NCI-H187 treated with DMSO at 0.1 percent for 48 hours (cell line): ENCODE data around the gene TTLL9.

ENCODE experiments used
- DNase-seq: peaks from one replicate; lab custom pipeline; 2025; lab: John Stamatoyannopoulos, UW

The TTLL9 gene

DNA sequence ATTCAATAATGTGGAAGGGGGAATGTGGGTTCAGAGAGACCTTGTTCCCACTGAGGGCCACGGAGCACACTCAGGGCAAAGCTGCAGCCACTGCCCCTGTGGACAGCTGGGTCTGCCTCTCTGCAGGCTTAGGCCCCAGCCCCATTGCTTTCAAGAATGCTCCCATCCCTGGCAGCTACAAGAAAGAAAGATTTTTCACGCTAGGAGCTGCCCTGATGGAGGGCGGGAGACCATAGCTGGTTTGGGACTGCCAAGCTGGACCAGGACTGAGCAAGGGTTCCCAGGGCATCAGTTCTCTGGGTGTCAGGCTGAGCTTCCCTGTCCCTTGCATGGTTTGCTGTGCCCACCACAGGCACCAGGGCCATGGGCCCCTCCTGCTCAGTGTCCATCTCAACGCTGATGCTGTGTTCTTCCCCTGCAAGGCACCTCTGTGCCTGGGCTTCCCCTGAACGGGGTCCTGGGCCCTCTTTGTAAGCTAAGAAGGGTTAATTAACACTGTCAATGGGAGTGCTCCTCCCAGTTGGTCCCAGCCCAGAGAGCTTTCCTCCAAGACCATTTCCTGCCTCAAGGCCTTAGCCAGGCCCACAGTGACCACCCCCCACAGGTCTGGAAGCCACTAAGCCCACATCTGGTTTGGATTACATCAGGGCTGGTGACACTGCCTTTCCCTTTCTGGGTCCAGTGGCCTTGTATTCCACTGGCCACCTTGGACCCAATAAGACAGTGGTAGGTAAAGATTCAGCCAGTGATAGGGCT is 33.4 kb upstream of the TTLL9 start:
- DNase-seq = no peak

DNA sequence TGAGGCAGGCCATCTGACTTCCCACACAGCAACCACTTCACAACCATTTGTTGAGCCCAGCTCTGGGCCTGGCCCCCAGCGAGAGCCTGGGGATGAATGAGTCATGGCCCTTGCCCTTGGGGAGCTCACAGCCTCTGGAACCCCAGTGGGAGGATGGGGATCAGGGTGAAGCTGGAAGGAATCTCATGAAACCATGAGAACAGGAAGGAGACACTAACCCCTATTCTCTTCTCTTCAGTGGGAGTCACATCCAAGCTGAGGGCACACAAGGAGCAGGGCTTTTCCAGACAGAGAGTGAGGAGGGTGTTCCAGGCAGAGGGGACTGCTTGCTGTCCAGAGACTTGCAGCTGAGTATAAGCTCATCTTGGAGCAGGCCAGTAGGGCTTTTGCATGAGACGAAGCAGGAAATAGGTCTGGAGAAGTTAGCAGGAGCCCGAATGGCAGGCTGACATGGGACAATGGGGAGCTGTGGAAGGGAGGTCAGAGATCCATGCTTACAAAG is 32.5 kb upstream of the TTLL9 start:
- no peak for DNase-seq

DNA sequence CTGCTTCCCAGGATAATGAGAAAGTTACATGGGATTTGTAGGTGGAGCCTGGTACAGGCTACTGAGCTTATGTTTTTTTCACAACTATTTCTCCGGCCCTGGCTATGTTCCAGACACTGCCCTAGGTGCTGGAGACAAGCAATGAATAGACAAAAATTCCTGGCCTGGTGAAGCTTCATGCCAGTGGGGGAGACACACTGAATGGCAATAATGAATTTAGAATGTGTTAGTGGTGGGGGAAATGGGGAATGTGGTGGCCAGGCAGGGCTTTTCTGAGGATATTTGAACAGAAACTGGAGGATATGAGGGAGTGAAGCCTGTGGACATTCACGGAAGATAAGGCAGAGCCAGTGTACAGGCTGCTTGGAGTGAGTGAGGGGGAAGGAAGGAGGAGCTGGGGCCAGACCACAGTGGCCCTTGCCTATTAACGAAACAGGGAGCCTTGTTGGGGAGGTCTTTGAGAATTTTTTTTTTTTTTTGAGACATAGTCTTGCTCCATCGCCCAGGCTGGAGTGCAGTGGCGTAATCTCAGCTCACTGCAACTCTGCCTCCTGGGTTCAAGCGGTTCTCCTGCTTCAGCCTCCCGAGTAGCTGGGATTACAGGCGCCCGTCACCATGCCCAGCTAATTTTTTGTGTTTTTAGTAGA is 31.7 kb upstream of the TTLL9 start:
- DNase-seq = no peak

DNA sequence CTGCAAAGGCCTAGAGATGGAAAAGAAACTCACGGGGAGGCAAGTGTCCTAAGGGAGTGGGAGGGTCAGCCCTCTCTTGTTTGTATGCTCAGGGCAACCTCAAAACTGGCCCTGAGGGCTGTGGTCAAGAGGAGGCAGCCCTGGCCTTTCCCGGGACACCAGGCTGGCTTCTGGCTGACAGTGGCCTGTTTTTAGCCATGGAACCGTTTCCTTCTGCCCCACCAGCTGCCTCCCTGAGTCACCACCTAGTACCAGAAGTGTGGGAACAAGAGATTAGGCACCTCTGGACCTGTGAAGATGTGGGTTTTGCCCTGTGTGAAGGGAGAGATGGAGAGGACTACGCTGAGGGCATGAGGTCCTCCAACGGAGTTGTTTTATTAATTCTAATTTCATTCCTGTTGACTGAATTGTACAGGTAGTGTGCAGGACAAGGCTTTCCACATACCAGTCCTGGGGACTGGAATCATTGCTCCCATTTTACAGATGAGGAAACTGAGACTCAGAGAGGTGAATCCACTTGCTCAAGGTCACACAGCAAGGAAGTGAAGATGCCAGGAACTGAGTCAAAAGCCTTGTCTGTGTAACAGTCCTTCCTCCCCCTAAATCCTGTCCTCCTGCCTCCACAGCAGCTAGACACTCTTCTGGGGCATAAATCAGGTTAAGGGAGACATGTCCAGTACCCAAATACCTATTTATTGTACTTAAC is 30.5 kb upstream of the TTLL9 start:
- DNase-seq = no peak

- DNase-seq = no peak
Measured at GRCh38 chr20:31840906-31841816, 29.3 kb upstream of the TTLL9 start.

DNA sequence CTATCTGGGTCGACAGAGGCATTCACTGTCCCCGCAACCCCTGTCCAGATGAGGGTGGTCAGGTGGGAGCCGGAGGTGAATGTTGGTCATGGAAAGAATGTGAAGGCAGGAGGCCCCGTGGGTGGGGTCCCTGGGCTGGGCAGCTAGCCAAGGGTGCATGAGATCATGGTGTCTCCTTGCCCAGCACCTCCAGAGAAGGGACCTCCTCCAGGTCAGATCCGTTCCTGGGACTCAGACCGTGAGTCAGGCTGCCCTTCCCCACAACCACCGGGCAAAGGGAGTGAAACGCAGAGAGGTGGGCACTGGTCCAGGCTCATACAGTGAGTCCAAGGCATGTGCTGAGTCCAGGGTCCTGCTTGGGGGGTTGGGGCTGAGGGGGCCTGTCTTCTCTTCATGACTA is 28.5 kb upstream of the TTLL9 start:
- DNase-seq = no peak

DNA sequence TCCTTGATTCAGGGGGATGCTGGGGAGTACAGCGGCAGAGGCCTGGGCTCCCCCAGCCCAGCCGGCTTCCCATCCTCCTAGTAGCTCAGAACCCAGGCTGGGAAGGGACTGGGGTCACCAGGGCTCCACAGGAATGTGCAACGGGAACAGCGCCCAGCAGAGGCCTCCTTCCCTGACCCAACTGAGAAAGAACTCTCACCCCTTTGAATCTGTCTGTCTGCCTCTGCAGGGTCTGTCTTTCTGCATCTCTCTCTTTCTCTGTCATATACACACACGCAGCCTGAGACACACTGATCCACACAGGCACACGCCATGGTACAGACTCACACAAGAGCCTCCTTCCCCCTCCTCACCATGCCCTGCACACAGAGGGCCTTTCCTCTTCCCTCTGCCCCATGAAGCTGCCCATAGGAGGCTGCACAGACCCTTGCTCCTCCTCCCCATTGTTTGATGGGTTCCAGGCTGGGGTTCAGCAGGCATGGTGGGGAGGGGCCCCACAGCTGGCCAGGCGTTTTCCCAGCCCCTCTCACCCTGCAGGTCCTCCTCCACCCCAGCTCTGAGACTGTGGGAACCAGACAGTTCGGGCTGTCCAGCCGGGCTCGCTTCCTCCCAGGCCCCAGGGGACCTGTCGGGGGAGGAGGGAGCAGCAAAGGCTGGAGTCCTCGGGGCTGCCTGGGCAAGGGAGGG is 27.8 kb upstream of the TTLL9 start:
- no peak for DNase-seq

- no peak for DNase-seq
Measured at GRCh38 chr20:31843288-31843687, 27.1 kb upstream of the TTLL9 start.

GRCh38 chr20:31843881-31844280 is 26.6 kb upstream of the TTLL9 start:
- no peak for DNase-seq

- no peak for DNase-seq
Measured at GRCh38 chr20:31844737-31845299, 25.6 kb upstream of the TTLL9 start.

DNA sequence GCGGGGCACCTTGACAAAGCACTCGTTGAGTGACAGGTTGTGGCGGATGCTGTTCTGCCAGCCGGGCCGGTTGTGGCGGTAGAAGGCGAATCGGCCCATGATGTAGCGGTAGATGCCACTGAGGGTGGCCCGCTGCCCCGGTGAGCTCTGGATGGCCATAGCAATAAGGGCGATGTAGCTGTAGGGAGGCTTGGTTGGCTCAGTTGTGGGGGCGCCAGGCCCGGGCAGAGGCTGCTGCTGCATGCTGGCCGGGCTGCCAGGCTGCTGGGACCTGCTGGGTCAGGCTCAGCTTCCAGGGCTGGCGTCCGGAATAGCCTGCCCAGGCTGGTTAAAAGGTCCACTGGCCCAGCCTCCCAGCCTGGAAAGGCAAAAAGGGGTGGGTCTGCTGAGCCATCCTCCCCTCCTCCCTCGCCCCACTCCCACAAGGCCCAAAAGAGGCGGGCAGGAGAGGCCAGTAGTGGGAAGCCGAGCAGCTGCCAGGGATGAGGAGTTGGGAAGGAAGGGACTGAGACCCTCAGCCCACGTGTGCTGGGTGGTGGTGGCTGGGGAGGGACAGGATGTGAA is 25.1 kb upstream of the TTLL9 start, which contains the start of gene FOXS1:
Gene FOXS1 (minus strand): TSS at position 305 of the 564 bp plus-strand sequence. CDS start 62 bp downstream, at position 243.
- DNase-seq = no peak

DNA sequence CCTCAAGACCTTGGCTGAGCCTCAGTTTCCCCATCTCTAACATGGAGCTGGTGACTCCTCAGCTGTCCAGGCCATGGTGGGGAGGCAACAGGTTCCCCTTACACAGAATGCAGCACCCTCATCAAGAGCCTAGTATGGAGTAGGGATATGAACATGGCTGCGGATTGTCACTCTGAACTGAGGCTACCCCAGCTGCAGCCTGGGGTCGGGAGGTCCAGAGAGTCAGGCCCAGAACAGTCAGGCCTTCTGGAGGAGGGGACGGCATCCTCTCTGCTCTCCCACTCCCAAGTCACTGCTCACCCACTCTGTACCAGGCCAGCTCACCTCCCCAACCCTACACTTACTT is 23.7 kb upstream of the TTLL9 start:
- DNase-seq = no peak

GRCh38 chr20:31848088-31848999 is 22.1 kb upstream of the TTLL9 start:
- DNase-seq = no peak

DNA sequence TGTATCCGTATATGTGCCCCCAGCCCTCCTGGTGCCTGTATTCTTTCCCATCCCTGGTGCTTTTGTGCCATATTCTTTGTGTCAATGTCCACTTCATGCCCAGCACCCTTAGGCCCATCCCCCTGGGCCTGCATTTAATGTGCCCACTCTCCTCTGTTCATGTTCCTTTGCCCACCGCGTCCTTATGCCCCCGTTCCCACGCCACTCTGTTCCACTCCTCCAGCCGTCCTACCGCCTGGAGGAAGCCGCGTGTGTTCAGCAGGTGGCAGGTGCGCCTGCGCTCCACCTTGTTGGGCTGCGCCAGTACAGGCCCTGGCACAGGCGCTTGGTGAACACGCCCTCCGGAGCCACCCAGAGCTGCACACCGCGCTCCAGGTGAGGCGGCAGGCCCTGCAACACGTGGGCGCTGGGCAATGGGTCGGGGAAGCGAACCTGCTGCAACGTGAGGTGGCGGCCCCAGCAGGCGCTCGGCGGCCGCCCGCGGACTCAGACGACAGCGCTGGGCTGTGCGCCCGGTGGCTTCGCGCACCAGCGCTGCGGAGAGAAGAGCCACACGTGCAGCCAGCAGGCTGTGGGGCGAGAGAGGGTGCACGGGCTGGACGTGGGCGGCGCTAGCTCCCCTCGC is 21.0 kb upstream of the TTLL9 start:
- DNase-seq = no peak

DNA sequence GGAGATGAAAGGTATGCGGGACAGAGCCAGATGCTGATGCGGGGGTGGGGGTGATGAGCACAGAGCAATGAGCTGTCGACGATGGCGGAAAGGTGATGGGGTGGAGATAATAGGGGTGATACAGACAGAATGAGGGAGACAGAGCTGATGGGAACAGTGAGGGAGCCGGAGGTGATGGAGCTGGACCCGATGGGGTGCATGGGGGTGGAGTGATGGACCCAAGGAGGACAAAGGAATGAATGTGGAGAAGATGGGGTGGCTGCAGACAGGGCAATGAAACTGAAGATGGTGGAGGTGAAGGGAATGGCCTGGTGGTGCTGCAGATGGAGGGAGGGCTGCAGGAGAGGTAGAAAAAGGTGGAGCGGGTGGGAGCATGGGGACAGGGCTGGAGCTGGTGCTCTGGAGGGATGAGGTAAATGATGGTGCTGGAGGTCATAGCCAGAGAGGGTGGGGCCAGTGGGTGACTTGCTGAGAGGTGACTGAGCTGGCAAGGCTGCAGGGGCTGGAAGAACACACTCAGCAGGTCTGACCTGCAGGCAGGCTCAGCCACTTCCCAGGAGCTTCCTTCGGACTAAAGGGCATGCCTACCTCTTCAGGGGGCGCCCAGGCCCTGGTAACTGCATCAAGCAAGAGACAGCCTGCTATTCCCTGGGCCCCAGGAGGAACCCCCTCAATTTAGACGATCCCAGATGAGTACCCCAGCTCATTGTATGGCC is 19.0 kb upstream of the TTLL9 start:
- no peak for DNase-seq

DNA sequence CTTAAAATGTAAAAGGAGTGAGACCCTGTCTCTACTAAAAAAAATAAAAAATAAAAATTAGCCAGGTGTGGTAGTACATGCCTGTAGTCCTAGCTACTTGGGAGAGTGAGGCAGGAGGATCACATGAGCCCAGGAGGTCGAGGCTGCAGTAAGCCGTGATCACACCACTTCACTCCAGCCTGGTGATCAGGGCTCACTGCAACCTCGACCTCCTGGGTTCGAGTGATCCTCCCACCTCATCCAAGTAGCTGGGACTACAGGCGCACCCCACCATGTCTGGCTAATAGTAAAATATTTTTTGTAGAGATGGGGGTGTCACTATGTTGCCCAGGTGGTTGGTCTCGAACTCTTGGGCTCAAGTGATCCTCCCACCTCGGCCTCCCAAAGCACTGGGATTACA is 17.0 kb upstream of the TTLL9 start:
- no peak for DNase-seq

DNA sequence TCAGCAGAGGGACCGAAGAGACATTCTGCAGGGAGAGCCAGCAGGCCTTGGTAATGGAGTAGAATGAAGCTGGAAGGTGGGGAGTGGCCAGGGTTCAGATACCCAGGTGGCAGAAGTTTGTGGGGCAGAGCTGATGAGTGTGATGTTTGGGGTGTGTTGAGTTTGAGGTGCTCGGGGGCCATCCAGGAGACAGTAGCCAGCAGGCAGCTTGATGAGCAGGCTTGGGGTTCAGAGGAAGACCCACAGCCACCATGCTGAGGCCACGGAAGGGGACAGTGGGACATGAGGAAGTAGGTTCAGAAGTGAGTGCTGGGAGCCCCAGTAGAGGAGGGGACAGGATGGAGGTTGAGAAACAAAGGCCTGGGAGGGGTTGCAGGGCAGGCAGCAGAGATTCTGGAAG is 13.9 kb upstream of the TTLL9 start:
- DNase-seq = no peak
